ENCODE results near the gene CNTFR. TPM values are rescaled to one million over a fixed set of nuclear protein-coding genes. Genes with fewer than 3 reads are reported as not detected.

Gene CNTFR
- total and polyA plus RNA-seq, 2 experiments from 2014 or later = 4.7 to 7.5 TPM

DNA sequence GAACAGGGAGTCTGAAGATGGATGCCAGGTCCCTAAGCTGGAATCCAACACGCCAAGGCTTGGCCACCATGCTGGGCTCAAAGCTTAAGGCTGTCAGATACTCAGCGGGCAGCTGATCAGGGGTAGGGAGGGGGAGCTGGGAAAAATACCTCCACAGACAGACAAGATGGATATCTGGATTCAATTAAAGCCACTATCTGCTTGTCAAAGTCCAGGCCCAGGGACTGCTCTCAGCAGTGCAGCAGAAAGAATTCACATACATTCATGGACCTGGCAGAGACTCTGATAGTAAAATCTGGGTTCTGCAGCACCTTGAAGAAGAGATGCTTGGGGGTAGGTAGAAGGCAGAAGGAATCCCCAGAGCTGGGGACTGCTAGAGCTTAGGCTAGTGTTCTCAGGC is 25.6 kb upstream of the CNTFR start:
- Histone ChIP-seq H3K9me3 (ENCODE audit: low read depth) (no peaks in the 10 kb centered on the region), H3K36me3 (replicated peaks; ENCODE audit: insufficient read depth, low read depth) (no peaks in the 10 kb centered on the region), H3K27ac (no peak overlapping the region), H4K20me1 (ENCODE audit: insufficient read depth, poor library complexity, severe bottlenecking) (no peaks in the 10 kb centered on the region), H2AFZ (no peak overlapping the region), H3K9me2 (replicated peaks; ENCODE audit: insufficient read depth) (no peaks in the 10 kb centered on the region), H3K79me2 (peaks cover 22% of the 10 kb centered on the region), H3K27me3 (no peaks in the 10 kb centered on the region), H3K4me3 (no peak overlapping the region), H3K4me2 (no peak overlapping the region), H3K4me1 (ENCODE audit: insufficient read depth) (peaks cover 10% of the 10 kb centered on the region)
- DNase-seq (ENCODE audit: low spot score) = no peak
- TF ChIP-seq EZH2 (IDR thresholded peaks at IDR 0.05; ENCODE audit: borderline replicate concordance) (no peak), EZH2phosphoT487 (IDR thresholded peaks at IDR 0.05; ENCODE audit: low read depth, severe bottlenecking, unreplicated experiment) (no peak)
- TF ChIP-seq, protein P1, sequence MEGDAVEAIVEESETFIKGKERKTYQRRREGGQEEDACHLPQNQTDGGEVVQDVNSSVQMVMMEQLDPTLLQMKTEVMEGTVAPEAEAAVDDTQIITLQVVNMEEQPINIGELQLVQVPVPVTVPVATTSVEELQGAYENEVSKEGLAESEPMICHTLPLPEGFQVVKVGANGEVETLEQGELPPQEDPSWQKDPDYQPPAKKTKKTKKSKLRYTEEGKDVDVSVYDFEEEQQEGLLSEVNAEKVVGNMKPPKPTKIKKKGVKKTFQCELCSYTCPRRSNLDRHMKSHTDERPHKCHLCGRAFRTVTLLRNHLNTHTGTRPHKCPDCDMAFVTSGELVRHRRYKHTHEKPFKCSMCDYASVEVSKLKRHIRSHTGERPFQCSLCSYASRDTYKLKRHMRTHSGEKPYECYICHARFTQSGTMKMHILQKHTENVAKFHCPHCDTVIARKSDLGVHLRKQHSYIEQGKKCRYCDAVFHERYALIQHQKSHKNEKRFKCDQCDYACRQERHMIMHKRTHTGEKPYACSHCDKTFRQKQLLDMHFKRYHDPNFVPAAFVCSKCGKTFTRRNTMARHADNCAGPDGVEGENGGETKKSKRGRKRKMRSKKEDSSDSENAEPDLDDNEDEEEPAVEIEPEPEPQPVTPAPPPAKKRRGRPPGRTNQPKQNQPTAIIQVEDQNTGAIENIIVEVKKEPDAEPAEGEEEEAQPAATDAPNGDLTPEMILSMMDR (IDR thresholded peaks at IDR 0.05; ENCODE audit: poor library complexity) = no peak
- WGBS (ENCODE audit: low lambda C conversion rate, missing lambda C conversion rate) = 61% methylated on average over 2 of the region's 2 CpGs

DNA sequence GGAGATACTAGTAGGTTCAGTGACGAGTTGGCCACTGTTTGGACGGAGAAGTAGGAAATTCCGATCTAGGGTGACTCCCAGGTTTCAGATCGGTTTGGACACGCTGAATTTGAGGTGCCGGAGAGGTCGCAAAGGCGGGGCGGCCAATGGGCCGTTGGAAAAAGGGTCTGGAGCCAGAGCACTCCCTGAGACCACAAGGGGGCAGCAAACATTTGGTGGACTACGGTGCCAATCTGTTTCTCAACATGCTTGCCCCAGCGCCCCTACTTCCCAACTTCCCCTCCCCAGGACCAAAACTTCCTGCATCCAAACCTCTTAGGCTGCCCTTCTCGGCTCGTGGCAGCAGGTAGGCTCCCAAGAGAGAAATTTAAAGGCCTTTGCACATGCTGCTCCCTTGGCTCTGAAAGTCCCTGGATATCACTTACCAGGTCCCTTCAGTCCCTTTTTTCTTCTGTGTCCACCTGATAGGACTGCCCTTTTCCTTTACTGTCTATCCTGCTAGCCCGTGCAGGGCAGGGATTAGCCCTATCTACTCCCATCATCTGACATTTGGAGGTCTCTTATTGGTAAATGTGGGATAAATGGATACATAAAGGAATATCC is 23.4 kb upstream of the CNTFR start:
- no peaks in the 10 kb centered on the region for H4K20me1 ChIP-seq (ENCODE audit: insufficient read depth, poor library complexity, severe bottlenecking)
- H3K36me3 ChIP-seq (replicated peaks; ENCODE audit: insufficient read depth, low read depth) = no peaks in the 10 kb centered on the region
- no peaks in the 10 kb centered on the region for H3K9me2 ChIP-seq (replicated peaks; ENCODE audit: insufficient read depth)
- H3K4me3 ChIP-seq = peak overlapping the region; percentile 67
- no peaks in the 10 kb centered on the region for H3K27me3 ChIP-seq
- H3K27ac ChIP-seq = peak overlapping the region; percentile 82
- DNase-seq (ENCODE audit: low spot score) = peak; percentile 92
- H3K9me3 ChIP-seq (ENCODE audit: low read depth) = no peaks in the 10 kb centered on the region
- 7% methylated on average over 15 of the region's 15 CpGs for WGBS (ENCODE audit: low lambda C conversion rate, missing lambda C conversion rate)
- peak overlapping the region; percentile 94 for H2AFZ ChIP-seq
- H3K4me1 ChIP-seq (ENCODE audit: insufficient read depth) = peaks cover 6% of the 10 kb centered on the region
- no peak for TF ChIP-seq EZH2phosphoT487 (IDR thresholded peaks at IDR 0.05; ENCODE audit: low read depth, severe bottlenecking, unreplicated experiment)
- TF ChIP-seq, protein P1 (IDR thresholded peaks at IDR 0.05; ENCODE audit: poor library complexity) = peak; percentile 88
- TF ChIP-seq EZH2 (IDR thresholded peaks at IDR 0.05; ENCODE audit: borderline replicate concordance) = no peak
- peak overlapping the region; percentile 92 for H3K4me2 ChIP-seq
- H3K79me2 ChIP-seq = peaks cover 13% of the 10 kb centered on the region

DNA sequence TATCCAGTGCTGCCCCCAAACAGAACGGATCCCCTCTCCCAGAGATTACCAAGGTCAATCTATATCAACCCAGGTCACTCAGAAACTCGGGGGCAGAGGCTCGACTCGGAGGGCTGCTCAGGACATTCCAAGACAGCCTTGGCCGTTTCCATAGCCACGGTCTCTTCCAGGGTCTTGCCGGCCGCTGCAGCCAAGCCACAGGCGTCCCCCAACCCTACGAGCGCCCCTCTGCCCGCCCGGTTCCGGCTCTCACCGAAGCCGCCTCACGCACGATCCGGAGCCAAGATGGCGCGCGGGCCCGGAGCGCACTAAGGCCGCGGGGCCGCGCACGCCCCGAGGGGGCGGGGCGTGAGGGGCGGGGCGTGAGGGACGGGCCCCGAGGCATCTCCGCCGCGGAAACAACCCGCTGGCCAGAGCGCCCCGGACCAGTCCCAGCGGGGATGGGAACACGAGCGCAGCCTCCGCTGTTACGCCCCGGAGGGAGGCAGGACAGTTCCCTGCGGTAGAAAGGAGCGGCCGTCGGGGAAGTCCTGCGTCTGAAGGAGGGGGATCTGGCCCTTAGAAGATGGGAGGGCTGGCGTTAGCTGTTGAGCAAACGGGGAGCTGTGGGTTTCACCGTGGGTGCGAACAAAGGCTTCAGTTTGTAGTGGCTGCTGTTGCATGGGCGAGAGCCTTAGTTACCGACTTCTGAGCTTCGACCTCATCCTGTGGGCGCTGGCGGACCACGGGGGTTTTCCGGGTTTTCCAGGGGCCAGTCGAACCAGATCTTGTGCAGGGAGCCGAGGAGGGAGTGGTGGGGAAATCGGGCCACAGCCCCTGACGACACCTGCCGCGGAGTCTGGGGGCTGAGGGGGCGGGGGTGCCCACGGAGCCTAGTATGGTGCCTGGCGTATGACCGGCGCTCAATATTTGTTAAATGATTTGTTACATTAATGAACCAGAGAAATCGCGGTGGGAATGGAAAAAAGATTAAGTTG is 22.6 kb upstream of the CNTFR start, which contains the start of gene RPP25L:
Gene RPP25L (minus strand): TSS at position 287 of the 977 bp plus-strand sequence. CDS start 801 bp downstream, outside the sequence.
- 2% methylated on average over 64 of the region's 77 CpGs for WGBS (ENCODE audit: low lambda C conversion rate, missing lambda C conversion rate)
- Histone ChIP-seq H3K4me1 (ENCODE audit: insufficient read depth) (peaks cover 6% of the 10 kb centered on the region), H3K4me3 (peak within 1 kb of the TSS; percentile 67), H3K79me2 (peaks cover 13% of the 10 kb centered on the region), H3K27ac (peak within 1 kb of the TSS; percentile 82), H3K4me2 (peak within 1 kb of the TSS; percentile 92), H3K9me3 (ENCODE audit: low read depth) (no peaks in the 10 kb centered on the region), H4K20me1 (ENCODE audit: insufficient read depth, poor library complexity, severe bottlenecking) (no peaks in the 10 kb centered on the region), H3K9me2 (replicated peaks; ENCODE audit: insufficient read depth) (no peaks in the 10 kb centered on the region), H2AFZ (peak within 1 kb of the TSS; percentile 94), H3K27me3 (no peaks in the 10 kb centered on the region), H3K36me3 (replicated peaks; ENCODE audit: insufficient read depth, low read depth) (no peaks in the 10 kb centered on the region)
- TF ChIP-seq, protein P1 (IDR thresholded peaks at IDR 0.05; ENCODE audit: poor library complexity) = no peak
- TF ChIP-seq EZH2phosphoT487 (IDR thresholded peaks at IDR 0.05; ENCODE audit: low read depth, severe bottlenecking, unreplicated experiment) (no peak), EZH2 (IDR thresholded peaks at IDR 0.05; ENCODE audit: borderline replicate concordance) (no peak)
- peak; percentile 96 for DNase-seq (ENCODE audit: low spot score)
